GM19240 (cell line): ENCODE data around the gene TLCD1.

Experiments used
- DNase-seq: peaks from one replicate; pipeline ENCODE4 v3.0.0; 2011; ENCODE audit warnings: low spot score; ENCODE audit not compliant: insufficient read length

Gene TLCD1

DNA sequence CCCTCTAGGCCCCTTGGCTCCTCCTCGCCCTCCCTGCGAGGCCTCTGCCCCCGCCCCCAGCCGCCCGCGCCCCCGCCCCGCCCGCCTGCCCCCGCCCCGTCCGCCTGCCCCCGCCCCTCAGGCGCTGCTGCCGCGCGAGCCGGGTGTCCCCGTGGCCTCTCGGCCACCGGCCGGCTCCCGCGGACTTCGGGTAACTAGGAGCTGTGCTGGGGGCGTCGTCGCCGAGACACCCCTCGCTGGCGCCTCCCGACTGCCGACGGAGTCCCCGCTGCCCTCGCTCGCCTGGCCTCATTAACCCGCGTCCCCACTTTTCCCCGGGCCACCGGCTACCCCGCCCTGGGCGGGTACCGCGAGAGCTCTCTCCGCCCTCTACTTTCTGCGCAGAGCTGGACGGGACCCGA lies at the start of gene TLCD1:
Gene TLCD1 (minus strand): TSS at position 8 of the 401 bp plus-strand sequence. CDS start 136 bp downstream, outside the sequence.
- no peak for DNase-seq

DNA sequence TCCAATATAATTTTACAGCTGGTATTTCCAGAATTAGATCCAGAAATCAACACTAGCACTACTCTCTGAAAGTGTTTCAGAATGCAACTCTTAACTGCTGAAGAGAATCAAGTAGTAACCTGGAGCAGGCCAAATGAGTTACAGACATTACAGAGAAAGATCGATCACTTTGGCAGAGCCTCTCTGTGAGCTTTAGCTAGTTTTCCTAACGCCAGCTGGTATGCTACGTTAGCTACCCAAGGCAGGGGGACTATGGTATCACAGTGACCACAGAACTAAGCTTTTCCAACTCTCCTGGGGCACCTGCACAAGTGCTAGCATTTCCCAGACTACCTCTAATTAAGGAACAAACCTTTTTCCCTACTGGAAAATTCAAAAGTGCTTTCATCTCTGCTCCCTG lies 48.2 kb upstream of the TLCD1 start:
- no peak for DNase-seq

DNA sequence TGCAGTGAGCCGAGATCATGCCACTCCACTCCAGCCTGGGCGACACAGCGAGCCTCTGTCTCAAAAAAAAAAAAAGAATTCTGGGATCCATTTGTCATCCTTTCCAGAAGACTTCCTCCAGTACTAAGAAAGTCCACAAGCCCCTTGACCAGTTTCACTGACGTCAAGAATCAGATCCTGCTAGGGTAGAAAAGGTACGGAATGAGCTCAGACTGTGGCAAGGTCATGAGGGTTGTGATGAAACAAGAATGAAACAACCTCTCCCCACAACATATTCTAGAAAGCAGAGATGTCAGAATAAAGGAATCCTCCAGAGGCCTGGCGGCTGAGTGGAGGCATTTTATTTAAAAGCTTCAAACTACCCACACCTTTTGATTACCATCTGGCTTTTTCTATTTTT lies 47.7 kb upstream of the TLCD1 start:
- DNase-seq, result no peak

DNA sequence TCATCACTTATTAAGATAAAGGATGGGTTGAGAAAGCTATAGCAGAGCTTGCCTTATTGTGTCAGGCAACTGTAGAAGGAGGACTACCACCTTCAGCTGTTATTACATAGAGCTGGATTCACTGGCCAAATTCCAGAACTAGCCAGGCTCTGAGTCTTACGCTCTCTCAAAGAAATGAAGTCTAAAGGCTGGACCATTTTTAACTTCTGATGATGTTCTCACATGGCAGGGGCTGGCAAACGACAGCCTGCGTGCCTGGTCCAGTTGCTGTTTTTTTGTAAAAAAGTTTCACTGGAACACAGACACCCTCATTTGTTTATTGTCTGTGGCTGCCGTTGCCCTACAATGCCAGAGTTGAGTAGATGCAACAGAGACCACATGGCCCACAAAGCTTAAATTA lies 39.0 kb upstream of the TLCD1 start:
- no peak for DNase-seq

- DNase-seq, result peak; percentile 55
Measured at GRCh38 chr17:28763804-28764266, 37.8 kb upstream of the TLCD1 start.

GRCh38 chr17:28763137-28763799 lies 37.2 kb upstream of the TLCD1 start:
- peak; percentile 16 for DNase-seq

- DNase-seq, result no peak
Measured at GRCh38 chr17:28760601-28761562, 34.8 kb upstream of the TLCD1 start.

GRCh38 chr17:28759256-28759865 lies 33.3 kb upstream of the TLCD1 start:
- no peak for DNase-seq

DNA sequence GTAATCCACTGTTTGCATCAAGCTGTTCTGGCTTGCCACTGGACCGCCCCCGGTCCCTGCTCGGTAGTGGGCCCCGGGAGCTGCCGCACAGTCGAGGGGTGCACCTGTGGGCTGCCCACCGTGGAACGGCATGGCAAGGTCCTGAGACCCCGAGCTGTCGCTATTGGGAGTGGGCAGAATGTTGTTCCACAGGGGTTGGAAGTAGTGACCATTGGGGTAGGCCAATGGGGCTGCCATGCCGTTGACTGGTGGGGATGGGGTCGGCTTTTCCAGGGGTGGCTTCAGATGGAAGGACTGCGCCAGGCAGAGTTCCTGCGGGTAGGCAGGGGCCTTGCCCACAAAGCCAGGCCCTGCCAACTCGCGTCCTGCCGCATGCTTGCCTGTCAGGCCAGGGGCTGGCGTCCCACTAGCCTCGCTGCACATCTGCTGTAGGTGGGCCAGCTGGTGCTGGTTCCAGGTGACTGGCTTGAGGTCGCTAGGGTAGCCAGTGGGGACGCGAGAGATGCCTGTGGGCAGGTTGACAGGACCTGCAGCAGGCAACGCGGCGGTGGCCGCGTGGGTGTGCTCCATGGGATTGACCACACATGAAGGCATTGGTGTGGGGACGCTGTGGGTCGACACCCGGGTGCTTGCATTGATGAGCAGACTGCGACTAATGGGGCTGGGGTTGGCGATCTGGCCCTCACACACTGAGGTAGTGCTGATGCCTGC lies 32.5 kb upstream of the TLCD1 start:
- DNase-seq, result no peak

- DNase-seq, result no peak
Measured at GRCh38 chr17:28756049-28756804, 30.2 kb upstream of the TLCD1 start.

DNA sequence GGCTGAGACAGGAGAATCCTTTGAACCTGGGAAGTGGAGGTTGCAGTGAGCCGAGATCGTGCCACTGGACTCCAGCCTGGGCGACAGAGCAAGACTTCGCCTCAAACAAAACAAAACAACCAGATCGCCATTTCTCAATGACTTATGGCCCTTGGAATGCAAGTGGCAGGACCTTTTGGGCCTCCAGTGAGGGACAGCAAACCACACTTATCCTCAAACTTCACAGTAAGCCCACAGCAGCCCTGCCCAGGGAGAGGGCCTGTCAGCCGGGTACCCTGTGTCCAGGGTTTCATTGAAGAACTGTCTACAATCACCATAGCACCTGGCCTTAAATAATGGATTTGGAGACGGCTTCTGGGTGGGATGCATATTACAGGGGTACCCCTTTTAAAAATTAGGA lies 29.5 kb upstream of the TLCD1 start:
- DNase-seq, result no peak

DNA sequence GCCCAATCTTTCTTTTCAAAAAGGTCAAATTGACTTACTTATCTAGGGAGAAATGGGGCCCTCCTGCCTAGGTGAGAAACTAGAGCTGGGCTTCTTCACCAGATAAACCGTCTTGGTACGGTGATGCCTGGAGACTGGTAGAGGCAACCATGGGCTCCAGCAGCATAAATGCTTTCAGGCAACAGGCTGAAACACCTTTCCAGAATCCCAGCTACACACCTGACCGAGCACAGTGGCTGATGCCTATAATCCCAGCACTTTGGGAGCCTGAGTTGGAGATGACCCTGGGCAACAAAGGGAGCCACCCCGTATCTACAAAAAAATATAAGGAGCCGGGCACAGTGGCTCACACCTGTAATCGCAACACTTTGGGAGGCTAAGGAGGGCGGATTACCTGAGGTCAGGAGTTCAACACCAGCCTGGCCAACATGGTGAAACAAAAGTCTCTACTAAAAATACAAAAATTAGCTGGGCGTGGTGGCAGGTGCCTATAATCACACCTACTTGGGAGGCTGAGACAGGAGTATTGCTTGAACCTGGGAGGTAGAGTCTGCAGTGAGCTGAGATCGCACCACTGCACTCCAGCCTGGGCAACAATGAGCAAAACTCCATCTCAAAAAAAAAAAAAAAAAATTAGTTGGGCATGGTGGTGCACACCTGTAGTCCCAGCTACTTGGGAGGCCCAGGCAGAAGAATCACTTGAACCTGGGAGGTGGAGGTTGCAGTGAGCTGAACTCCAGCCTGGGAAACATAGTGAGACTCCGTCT lies 25.8 kb upstream of the TLCD1 start:
- DNase-seq, result no peak

DNA sequence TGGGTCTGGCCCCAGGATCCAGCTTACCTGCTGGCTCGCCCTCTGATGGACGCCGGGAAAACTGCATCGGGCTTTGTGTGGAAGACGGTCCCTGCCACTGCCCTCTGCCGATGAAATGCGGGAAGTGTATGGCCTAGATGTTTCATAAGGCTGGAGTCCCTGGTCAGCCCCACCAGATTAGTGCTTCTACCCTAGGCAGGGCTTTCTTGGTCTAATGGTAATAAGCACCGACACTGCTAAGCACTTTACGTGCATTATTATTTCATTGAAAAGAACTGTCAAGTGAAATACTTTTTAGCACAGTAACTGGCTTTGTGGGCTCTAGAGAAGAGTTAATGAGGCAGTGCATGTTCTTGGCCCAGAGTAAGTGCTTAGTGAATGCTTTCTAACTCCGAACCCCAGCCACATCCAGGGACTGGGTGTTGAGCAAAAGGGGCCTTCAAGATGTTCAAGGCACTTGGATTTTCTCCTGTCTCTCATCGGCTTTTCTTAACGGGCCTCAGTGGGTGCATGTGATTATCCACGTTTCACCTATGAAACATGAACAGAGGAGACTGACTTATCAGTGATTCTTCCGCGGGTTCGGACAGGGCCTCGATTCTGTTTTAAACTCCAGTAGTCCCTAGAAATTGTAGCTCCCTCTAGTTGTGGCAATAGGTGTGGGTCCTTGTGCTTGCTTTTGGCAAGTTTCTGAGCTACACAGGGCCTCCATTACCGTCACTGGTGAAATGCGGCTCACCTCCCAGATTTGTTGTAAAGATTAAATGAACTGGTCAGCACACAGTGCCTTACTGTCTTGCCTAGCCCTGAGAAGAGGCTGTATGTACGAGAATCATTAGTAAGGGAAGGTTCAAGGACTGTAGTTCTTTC lies 24.4 kb upstream of the TLCD1 start:
- peak; percentile 70 for DNase-seq

DNA sequence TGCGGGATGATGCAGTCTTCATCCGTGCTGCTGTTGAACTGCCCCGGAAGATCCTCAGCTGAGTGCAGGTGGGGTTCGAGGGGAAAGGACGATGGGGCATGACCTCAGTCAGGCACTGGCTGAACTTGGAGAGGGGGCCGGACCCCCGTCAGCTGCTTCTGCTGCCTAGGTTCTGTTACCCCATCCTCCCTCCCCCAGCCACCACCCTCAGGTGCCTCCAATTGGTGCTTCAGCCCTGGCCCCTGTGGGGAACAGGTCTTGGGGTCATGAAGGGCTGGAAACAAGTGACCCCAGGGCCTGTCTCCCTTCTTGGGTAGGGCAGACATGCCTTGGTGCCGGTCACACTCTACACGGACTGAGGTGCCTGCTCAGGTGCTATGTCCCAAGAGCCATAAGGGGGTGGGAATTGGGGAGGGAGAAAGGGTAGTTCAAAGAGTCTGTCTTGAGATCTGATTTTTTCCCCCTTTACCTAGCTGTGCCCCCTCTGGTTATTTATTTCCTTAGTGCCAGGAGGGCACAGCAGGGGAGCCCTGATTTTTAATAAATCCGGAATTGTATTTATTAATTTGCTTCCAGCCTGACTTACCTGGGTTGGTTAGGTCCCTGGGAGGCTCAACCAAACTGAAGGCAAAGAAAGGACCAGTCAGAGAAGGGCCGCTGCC lies 23.6 kb upstream of the TLCD1 start:
- no peak for DNase-seq

DNA sequence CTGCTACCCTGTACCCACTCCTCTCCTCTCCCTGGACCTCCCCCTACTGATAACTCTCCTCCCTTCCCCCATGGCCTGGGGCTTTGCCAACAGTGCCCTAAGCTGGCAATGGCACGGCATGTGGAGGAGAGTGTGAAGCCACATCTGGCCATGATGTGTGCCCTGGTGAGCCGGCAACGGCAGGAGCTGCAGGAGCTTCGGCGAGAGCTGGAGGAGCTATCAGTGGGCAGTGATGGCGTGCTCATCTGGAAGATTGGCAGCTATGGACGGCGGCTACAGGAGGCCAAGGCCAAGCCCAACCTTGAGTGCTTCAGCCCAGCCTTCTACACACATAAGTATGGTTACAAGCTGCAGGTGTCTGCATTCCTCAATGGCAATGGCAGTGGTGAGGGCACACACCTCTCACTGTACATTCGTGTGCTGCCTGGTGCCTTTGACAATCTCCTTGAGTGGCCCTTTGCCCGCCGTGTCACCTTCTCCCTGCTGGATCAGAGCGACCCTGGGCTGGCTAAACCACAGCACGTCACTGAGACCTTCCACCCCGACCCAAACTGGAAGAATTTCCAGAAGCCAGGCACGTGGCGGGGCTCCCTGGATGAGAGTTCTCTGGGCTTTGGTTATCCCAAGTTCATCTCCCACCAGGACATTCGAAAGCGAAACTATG lies 23.0 kb upstream of the TLCD1 start:
- no peak for DNase-seq

- no peak for DNase-seq
Measured at GRCh38 chr17:28747801-28748750, 22.0 kb upstream of the TLCD1 start.
